AG04449 (cell line): ENCODE data around the gene CACNA1C.

ENCODE experiments used
- CTCF ChIA-PET: fragments of 350-600 bp; formaldehyde crosslinking; extraction: SDS; loops from one replicate; lab custom pipeline; 2021; ENCODE audit warnings: antibody characterized with exemption; lab: Yijun Ruan, JAX
- POLR2A ChIA-PET: fragments of 400-600, 350-600 bp; formaldehyde crosslinking; extraction: SDS; loops from one replicate; lab custom pipeline; 2020; ENCODE audit warnings: antibody characterized with exemption, inconsistent platforms; lab: Yijun Ruan, JAX
- DNase-seq: peaks from one replicate; pipeline ENCODE4 v3.0.0-alpha.2; 2010; ENCODE audit warnings: low read depth, low spot score
- H3K4me3 ChIP-seq: 2 replicates; pipeline ENCODE4 v1.5.1; 2011; ENCODE audit warnings: low read depth, mild to moderate bottlenecking, control low read depth, low read length
- CTCF ChIP-seq: IDR thresholded peaks from one replicate; pipeline ENCODE4 v1.5.1; 2011; ENCODE audit warnings: mild to moderate bottlenecking, moderate library complexity, low read length, control low read depth, inconsistent platforms; ENCODE audit not compliant: insufficient read depth; ENCODE audit errors: missing control alignments

CACNA1C gene

GRCh38 chr12:2690348-2691005 lies 637.7 kb downstream of the CACNA1C start:
- no peak for TF ChIP-seq CTCF
- CTCF ChIA-PET = interaction anchor here (1.6 to 1.8 kb wide), 2 partner anchors 93 to 94 kb away, joined by 3 to 6 read pairs; no protein-coding TSS in a partner anchor
- peak overlapping the region; percentile 42; the same call in 1 of the 2 replicates for H3K4me3 ChIP-seq
- POLR2A ChIA-PET = no interaction called here
- no peak for DNase-seq

GRCh38 chr12:2691006-2691344 lies 638.2 kb downstream of the CACNA1C start:
- CTCF ChIA-PET = interaction anchor here (1.3 kb wide), 1 partner anchor 8 kb away, joined by 4 read pairs; no protein-coding TSS in a partner anchor

GRCh38 chr12:2691345-2692071 lies 638.7 kb downstream of the CACNA1C start:
- ChIA-PET POLR2A (no interaction called here), CTCF (interaction anchor here (1.3 kb wide), 1 partner anchor 8 kb away, joined by 4 read pairs; no protein-coding TSS in a partner anchor)
- no peak for TF ChIP-seq CTCF
- peak overlapping the region; percentile 42 for H3K4me3 ChIP-seq
- DNase-seq = no peak

More at GRCh38 chr12:2691006-2691344, 638.2 kb downstream of the CACNA1C start:
- H3K4me3 ChIP-seq = peak overlapping the region; percentile 42
- no peak for DNase-seq
- POLR2A ChIA-PET = no interaction called here
- peak; percentile 14 for TF ChIP-seq CTCF

- TF ChIP-seq CTCF = no peak
- no peak for DNase-seq
- ChIA-PET CTCF (interaction anchor here (1.3 kb wide), 1 partner anchor 9 kb away, joined by 4 read pairs; no protein-coding TSS in a partner anchor), POLR2A (no interaction called here)
- H3K4me3 ChIP-seq = no peak overlapping the region
Observed at GRCh38 chr12:2692080-2692479, 639.3 kb downstream of the CACNA1C start.

- CTCF ChIA-PET = interaction anchor here (0.9 to 1.4 kb wide), 2 partner anchors 11 to 25 kb away, joined by 3 read pairs; no protein-coding TSS in a partner anchor
- no peak overlapping the region for H3K4me3 ChIP-seq
- POLR2A ChIA-PET = no interaction called here
- no peak for DNase-seq
- TF ChIP-seq CTCF = peak; percentile 7
Observed at GRCh38 chr12:2693244-2693860, 640.6 kb downstream of the CACNA1C start.
